SK-N-SH (cell line): ENCODE measurements around the gene NUDT16. TPM values are rescaled to one million over a fixed set of nuclear protein-coding genes. Genes with fewer than 3 reads are reported as not detected.

ENCODE experiments used
- CTCF ChIA-PET: fragments of 300-600, 350-600 bp; formaldehyde crosslinking; extraction: SDS; loops from one replicate; lab custom pipeline; 2021; lab: Yijun Ruan, JAX
- POLR2A ChIA-PET: fragments of 350-600 bp; sonication (Branson Sonifier 250); formaldehyde crosslinking; extraction: SDS; loops from one replicate; lab custom pipeline; 2020; ENCODE audit warnings: antibody characterized with exemption, inconsistent platforms; lab: Yijun Ruan, JAX
- DNase-seq: peaks from one replicate; pipeline ENCODE4 v3.0.0; 2012
- H2AFZ ChIP-seq: fragments of 200-600 bp; sonication (generic); 2 replicates; pipeline ENCODE4 v1.8.1; 2016; ENCODE audit warnings: antibody characterized with exemption, mild to moderate bottlenecking, low read depth
- H3F3A ChIP-seq: fragments of 200-600 bp; sonication (generic); replicated peaks from 2 replicates; pipeline ENCODE3; 2016; ENCODE audit warnings: antibody characterized with exemption, mild to moderate bottlenecking; ENCODE audit not compliant: insufficient read depth
- H3K27ac ChIP-seq, 2 experiments: fragments of 200-500 bp in 1 of 2; fragments of 200-600 bp in 1 of 2; sonication (Bioruptor generic) in 1 of 2; sonication (generic), shearing (Covaris generic) in 1 of 2; 2 replicates each; pipeline versions ENCODE4 v1.5.1 to v1.6.1; 2014 to 2016; ENCODE audit warnings: low read depth in 2 of 2, inconsistent platforms in 1 of 2, low read length in 1 of 2, mild to moderate bottlenecking in 1 of 2, mixed read lengths in 1 of 2
- H3K27me3 ChIP-seq: fragments of 200-600 bp; sonication (generic), shearing (Covaris generic); 2 replicates; pipeline ENCODE4 v1.6.1; 2016; ENCODE audit warnings: mixed run types; ENCODE audit not compliant: insufficient read depth
- H3K36me3 ChIP-seq, 2 experiments: fragments of 200-500 bp in 1 of 2; fragments of 200-600 bp in 1 of 2; sonication (Bioruptor generic) in 1 of 2; sonication (generic) in 1 of 2; replicated peaks in 1 of 2; 2 replicates each; pipeline versions ENCODE3 to v1.5.1; 2014 to 2016; ENCODE audit warnings: low read length in 1 of 2, mild to moderate bottlenecking in 1 of 2; ENCODE audit not compliant: insufficient read depth in 2 of 2, control insufficient read depth in 1 of 2
- H3K4me1 ChIP-seq, 2 experiments: fragments of 200-500 bp in 1 of 2; fragments of 200-600 bp in 1 of 2; sonication (Bioruptor generic) in 1 of 2; sonication (generic), shearing (Covaris generic) in 1 of 2; 2 replicates each; pipeline versions ENCODE4 v1.5.1 to v1.6.1; 2014 to 2016; ENCODE audit warnings: low read depth in 1 of 2, low read length in 1 of 2, mixed run types in 1 of 2; ENCODE audit not compliant: insufficient read depth in 2 of 2, control insufficient read depth in 1 of 2
- H3K4me2 ChIP-seq: fragments of 200-600 bp; sonication (generic), shearing (Covaris generic); 2 replicates; pipeline ENCODE4 v1.6.1; 2017; ENCODE audit warnings: mixed run types
- H3K4me3 ChIP-seq, 2 experiments: fragments of 200-500 bp in 1 of 2; fragments of 200-600 bp in 1 of 2; sonication (Bioruptor generic) in 1 of 2; sonication (generic), shearing (Covaris generic) in 1 of 2; 2 replicates each; pipeline versions ENCODE4 v1.5.1 to v1.8.1; 2014 to 2016; ENCODE audit warnings: low read depth in 2 of 2, inconsistent platforms in 1 of 2, low read length in 1 of 2, mild to moderate bottlenecking in 1 of 2, mixed read lengths in 1 of 2, moderate library complexity in 1 of 2
- H3K79me2 ChIP-seq: fragments of 200-600 bp; sonication (generic); 2 replicates; pipeline ENCODE4 v1.8.1; 2017; ENCODE audit warnings: mild to moderate bottlenecking; ENCODE audit not compliant: insufficient read depth
- H3K9ac ChIP-seq: fragments of 200-600 bp; sonication (generic); 2 replicates; pipeline ENCODE4 v1.6.1; 2017; ENCODE audit warnings: mixed run types
- H3K9me2 ChIP-seq: fragments of 200-600 bp; sonication (generic); 2 replicates; pipeline ENCODE4 v1.6.1; 2017; ENCODE audit warnings: mixed run types
- H3K9me3 ChIP-seq: fragments of 200-600 bp; sonication (generic); 2 replicates; pipeline ENCODE4 v1.6.1; 2017; ENCODE audit warnings: mixed run types, mild to moderate bottlenecking, moderate library complexity
- H4K20me1 ChIP-seq: fragments of 200-600 bp; sonication (generic); 2 replicates; pipeline ENCODE4 v1.6.1; 2017; ENCODE audit warnings: mild to moderate bottlenecking, mixed run types; ENCODE audit not compliant: insufficient read depth
- EP300 ChIP-seq, 2 experiments: IDR thresholded peaks; 2 replicates each; pipeline versions ENCODE4 v1.4.0 to v1.6.1; 2012; ENCODE audit warnings: borderline replicate concordance in 1 of 2, low read depth in 1 of 2, low read length in 1 of 2
- FOSL2 ChIP-seq: IDR thresholded peaks from 2 replicates; pipeline ENCODE4 v1.4.0; 2012; ENCODE audit warnings: low read depth, mild to moderate bottlenecking, moderate library complexity, borderline replicate concordance
- FOXM1 ChIP-seq: IDR thresholded peaks from 2 replicates; pipeline ENCODE4 v1.4.0; 2012; ENCODE audit warnings: low read depth, mild to moderate bottlenecking
- JUND ChIP-seq: IDR thresholded peaks from 2 replicates; pipeline ENCODE4 v1.4.0; 2012
- MAX ChIP-seq: IDR thresholded peaks from 2 replicates; pipeline ENCODE4 v1.4.0; 2012; ENCODE audit warnings: low read depth
- MEF2A ChIP-seq: IDR thresholded peaks from 2 replicates; pipeline ENCODE4 v1.4.0; 2012; ENCODE audit warnings: low read depth, borderline replicate concordance
- RAD21 ChIP-seq: IDR thresholded peaks from 2 replicates; pipeline ENCODE4 v1.6.1; 2012; ENCODE audit warnings: mild to moderate bottlenecking, low read length
- RCOR1 ChIP-seq: fragments of 150-350 bp; IDR thresholded peaks from 2 replicates; pipeline ENCODE4 v1.6.1; 2017; ENCODE audit warnings: antibody characterized with exemption, low read length
- TCF12 ChIP-seq: IDR thresholded peaks from 2 replicates; pipeline ENCODE4 v1.4.0; 2012
- TEAD4 ChIP-seq: IDR thresholded peaks from 2 replicates; pipeline ENCODE4 v1.4.0; 2012; ENCODE audit warnings: mild to moderate bottlenecking, borderline replicate concordance; ENCODE audit not compliant: insufficient read depth
- WGBS: methylation state at CpG from one replicate; pipeline ENCODE4 v1.1.6; 2017; ENCODE audit warnings: low lambda C conversion rate; 5-methylcytosine and 5-hydroxymethylcytosine counted together
- polyA plus RNA-seq, 3 experiments: library from polyadenylated mRNA; depleted of rRNA; stranded (reverse); fragments of >200 nt; gene quantifications; 2 replicates each; pipeline ENCODE4 v1.2.3, GENCODE V29; 2012
- TF ChIP-seq, protein P1 (sequence below): IDR thresholded peaks from 2 replicates; pipeline ENCODE4 v1.6.1; 2012; ENCODE audit warnings: mild to moderate bottlenecking, low read depth, low read length, moderate library complexity

The NUDT16 gene
- polyA plus RNA-seq, 1 of the 3 experiments (the other 2 are of a cell fraction), result 8.2 TPM

GRCh38 chr3:131349946-131350347 lies 31.6 kb upstream of the NUDT16 start:
- Histone ChIP-seq H4K20me1 (no peaks in the 10 kb centered on the region), H3K9ac (no peak overlapping the region), H2AFZ (no peak overlapping the region; the same call in 1 of the 2 replicates), H3F3A (no peaks in the 10 kb centered on the region)
- peak; percentile 54 for DNase-seq
- peak; percentile 41 for TF ChIP-seq TCF12
- peak; percentile 42; the same call in 1 of the 2 replicates for TF ChIP-seq FOSL2
- TF ChIP-seq RAD21, result 0 out of 2 replicates have a peak, but pooled peaks have one; percentile 1
- peak; percentile 44; the same call in 1 of the 2 replicates for TF ChIP-seq RCOR1
- no peak for TF ChIP-seq MAX
- no peak for TF ChIP-seq FOXM1
- TF ChIP-seq JUND, result 0 out of 2 replicates have a peak, but pooled peaks have one; percentile 22
- TF ChIP-seq, protein P1, sequence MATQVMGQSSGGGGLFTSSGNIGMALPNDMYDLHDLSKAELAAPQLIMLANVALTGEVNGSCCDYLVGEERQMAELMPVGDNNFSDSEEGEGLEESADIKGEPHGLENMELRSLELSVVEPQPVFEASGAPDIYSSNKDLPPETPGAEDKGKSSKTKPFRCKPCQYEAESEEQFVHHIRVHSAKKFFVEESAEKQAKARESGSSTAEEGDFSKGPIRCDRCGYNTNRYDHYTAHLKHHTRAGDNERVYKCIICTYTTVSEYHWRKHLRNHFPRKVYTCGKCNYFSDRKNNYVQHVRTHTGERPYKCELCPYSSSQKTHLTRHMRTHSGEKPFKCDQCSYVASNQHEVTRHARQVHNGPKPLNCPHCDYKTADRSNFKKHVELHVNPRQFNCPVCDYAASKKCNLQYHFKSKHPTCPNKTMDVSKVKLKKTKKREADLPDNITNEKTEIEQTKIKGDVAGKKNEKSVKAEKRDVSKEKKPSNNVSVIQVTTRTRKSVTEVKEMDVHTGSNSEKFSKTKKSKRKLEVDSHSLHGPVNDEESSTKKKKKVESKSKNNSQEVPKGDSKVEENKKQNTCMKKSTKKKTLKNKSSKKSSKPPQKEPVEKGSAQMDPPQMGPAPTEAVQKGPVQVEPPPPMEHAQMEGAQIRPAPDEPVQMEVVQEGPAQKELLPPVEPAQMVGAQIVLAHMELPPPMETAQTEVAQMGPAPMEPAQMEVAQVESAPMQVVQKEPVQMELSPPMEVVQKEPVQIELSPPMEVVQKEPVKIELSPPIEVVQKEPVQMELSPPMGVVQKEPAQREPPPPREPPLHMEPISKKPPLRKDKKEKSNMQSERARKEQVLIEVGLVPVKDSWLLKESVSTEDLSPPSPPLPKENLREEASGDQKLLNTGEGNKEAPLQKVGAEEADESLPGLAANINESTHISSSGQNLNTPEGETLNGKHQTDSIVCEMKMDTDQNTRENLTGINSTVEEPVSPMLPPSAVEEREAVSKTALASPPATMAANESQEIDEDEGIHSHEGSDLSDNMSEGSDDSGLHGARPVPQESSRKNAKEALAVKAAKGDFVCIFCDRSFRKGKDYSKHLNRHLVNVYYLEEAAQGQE, result peak; percentile 58; the same call in 1 of the 2 replicates
- TF ChIP-seq MEF2A, result no peak
- TF ChIP-seq EP300 (IDR thresholded peaks at IDR 0.05; ENCODE audit: borderline replicate concordance in 1 of 2, low read depth in 1 of 2, low read length in 1 of 2), result 0 out of 4 replicates have a peak, but pooled peaks of 1 of the 2 experiments have one; percentile 19
- TF ChIP-seq TEAD4, result no peak
- TF ChIP-seq, all 33 proteins: peak for 7
- Histone ChIP-seq H3K9me3 (no peaks in the 10 kb centered on the region), H3K9me2 (no peaks in the 10 kb centered on the region), H3K4me2 (peak overlapping the region; percentile 23; the same call in 1 of the 2 replicates), H3K4me1 (peaks cover 0 to 19% of the 10 kb centered on the region in 2 experiments; a peak in 2 of 4 replicates), H3K4me3 (no peak overlapping the region), H3K79me2 (no peaks in the 10 kb centered on the region), H3K36me3 (no peaks in the 10 kb centered on the region), H3K27me3 (no peaks in the 10 kb centered on the region), H3K27ac (peak overlapping the region; percentile 34 to 62; a peak in 3 of 4 replicates)
- POLR2A ChIA-PET, result no interaction called here
- CTCF ChIA-PET, result no interaction called here
- 13% methylated on average over 4 of the region's 4 CpGs for WGBS

DNA sequence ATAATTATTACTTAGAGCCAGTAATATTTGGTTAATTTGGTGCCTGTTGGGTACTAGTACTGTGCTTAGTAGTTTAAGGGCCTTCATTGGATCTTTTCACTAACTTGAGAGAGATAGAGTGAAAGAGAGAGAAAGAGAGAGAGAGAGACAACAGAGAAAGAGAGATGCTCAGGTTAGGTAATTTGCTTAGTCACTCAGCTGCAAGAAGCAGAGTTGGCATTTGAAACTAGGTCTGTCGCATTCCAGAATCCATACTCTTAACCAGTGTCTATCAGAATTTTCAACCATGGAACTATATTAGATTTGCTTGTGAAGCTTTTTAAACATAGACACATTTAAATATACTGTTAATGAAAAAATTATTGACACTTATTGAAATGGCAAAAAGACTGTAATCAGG lies 31.1 kb upstream of the NUDT16 start:
- TF ChIP-seq RAD21, result no peak
- TF ChIP-seq RCOR1, result no peak
- Histone ChIP-seq H3K36me3 (no peaks in the 10 kb centered on the region), H3K27ac (peak overlapping the region; percentile 34 to 62; a peak in 3 of 4 replicates), H3K9me3 (no peaks in the 10 kb centered on the region), H3K4me3 (no peak overlapping the region), H3K27me3 (no peaks in the 10 kb centered on the region), H2AFZ (no peak overlapping the region), H3K4me1 (peaks cover 0 to 19% of the 10 kb centered on the region in 2 experiments; a peak in 2 of 4 replicates), H3F3A (no peaks in the 10 kb centered on the region), H3K4me2 (0 out of 2 replicates have a peak overlapping the region, but pooled peaks have one; percentile 23), H4K20me1 (no peaks in the 10 kb centered on the region), H3K9ac (no peak overlapping the region), H3K9me2 (no peaks in the 10 kb centered on the region), H3K79me2 (no peaks in the 10 kb centered on the region)
- POLR2A ChIA-PET, result no interaction called here
- WGBS, result 79% methylated on average over 1 of the region's 1 CpG
- CTCF ChIA-PET, result interaction anchor here (1.0 kb wide), 1 partner anchor 347 kb away, joined by 3 read pairs; no protein-coding TSS in a partner anchor
- DNase-seq, result no peak
